HepG2 (cell line): ENCODE results near the gene PPP1R13B. TPM values are rescaled to one million over a fixed set of nuclear protein-coding genes. Genes with fewer than 3 reads are reported as not detected.

Source experiments
- KDM3A ChIP-seq: IDR thresholded peaks from 2 replicates; pipeline ENCODE4 v1.6.1; 2018; ENCODE audit warnings: low read depth, missing compliant biosample characterization
- MIER2 ChIP-seq: IDR thresholded peaks from 2 replicates; pipeline ENCODE4 v1.6.1; 2016; ENCODE audit warnings: missing biosample characterization, missing genetic modification reagents
- PCBP1 ChIP-seq: fragments of 200-400 bp; formaldehyde crosslinking; IDR thresholded peaks from 2 replicates; pipeline ENCODE4 v1.6.1; 2017; ENCODE audit warnings: mild to moderate bottlenecking, low read depth, low read length, borderline replicate concordance
- PHF5A ChIP-seq: IDR thresholded peaks from one replicate; pipeline ENCODE4 v1.6.1; 2018; ENCODE audit warnings: low read depth, missing genetic modification reagents; ENCODE audit not compliant: unreplicated experiment
- RAD21 ChIP-seq: fragments of 450-650 bp; formaldehyde crosslinking; IDR thresholded peaks from 2 replicates; pipeline ENCODE4 v1.5.0; 2020; ENCODE audit warnings: mild to moderate bottlenecking
- RBAK ChIP-seq: sonication (generic); formaldehyde crosslinking; IDR thresholded peaks from 2 replicates; pipeline ENCODE4 v1.5.1; 2020; ENCODE audit warnings: mild to moderate bottlenecking, missing genetic modification reagents
- SOX13 ChIP-seq, 3 experiments: fragments of 450-650 bp in 1 of 3; sonication (generic) in 1 of 3; formaldehyde crosslinking in 1 of 3; IDR thresholded peaks in 2 of 3; conservative IDR thresholded peaks in 1 of 3; 2 replicates each; pipeline versions ENCODE4 v1.5.0 to v1.6.1; 2016 to 2020; ENCODE audit warnings: antibody characterized with exemption in 1 of 3, mild to moderate bottlenecking in 1 of 3, missing compliant biosample characterization in 1 of 3, missing genetic modification reagents in 1 of 3, moderate library complexity in 1 of 3
- SRSF9 ChIP-seq: fragments of 200-400 bp; formaldehyde crosslinking; IDR thresholded peaks from 2 replicates; pipeline ENCODE4 v1.6.1; 2018; ENCODE audit warnings: borderline replicate concordance, mild to moderate bottlenecking, low read depth, low read length; ENCODE audit not compliant: insufficient read depth, poor library complexity, severe bottlenecking
- TSC22D2 ChIP-seq: sonication (generic); formaldehyde crosslinking; IDR thresholded peaks from 2 replicates; pipeline ENCODE4 v1.5.1; 2020; ENCODE audit warnings: missing genetic modification reagents, mild to moderate bottlenecking, borderline replicate concordance
- ZIK1 ChIP-seq: sonication (generic); formaldehyde crosslinking; IDR thresholded peaks from 2 replicates; pipeline ENCODE4 v1.5.0; 2020; ENCODE audit warnings: mild to moderate bottlenecking, low read depth, missing genetic modification reagents, borderline replicate concordance
- ZNF317 ChIP-seq: sonication (generic); formaldehyde crosslinking; IDR thresholded peaks from 2 replicates; pipeline ENCODE4 v1.5.0; 2020; ENCODE audit warnings: mild to moderate bottlenecking, missing genetic modification reagents
- ZSCAN29 ChIP-seq: sonication (generic); formaldehyde crosslinking; conservative IDR thresholded peaks from 2 replicates; pipeline ENCODE4 v1.4.0; 2020; ENCODE audit warnings: mild to moderate bottlenecking, missing genetic modification reagents
- polyA plus RNA-seq, 8 experiments: library from polyadenylated mRNA; depleted of rRNA in 3 of 8; stranded (reverse) in 7 of 8; unstranded in 1 of 8; fragments of >200 nt; fragmentation: Illumina TruSeq in 4 of 8; extraction: Trizol in 4 of 8; gene quantifications; 2 replicates each; pipeline versions ENCODE4 v1.2.1 to v1.2.3, GENCODE V29; 2011 to 2016; ENCODE audit warnings: low read depth in 4 of 8, missing spikeins in 1 of 8, mixed read lengths in 1 of 8; ENCODE audit not compliant: insufficient read depth in 1 of 8
- total RNA-seq, 5 experiments: library from RNA; depleted of rRNA; stranded (reverse); fragments of >200 nt; fragmentation: Illumina TruSeq; extraction: Trizol; gene quantifications; 2 replicates each; pipeline ENCODE4 v1.2.3, GENCODE V29; 2016; ENCODE audit warnings: low read depth in 1 of 5
- TF ChIP-seq, protein P1 (sequence below): sonication (generic); formaldehyde crosslinking; conservative IDR thresholded peaks from 2 replicates; pipeline ENCODE4 v1.8.0; 2022; ENCODE audit warnings: missing genetic modification reagents
- TF ChIP-seq, protein P2 (sequence below): sonication (generic); formaldehyde crosslinking; IDR thresholded peaks from 2 replicates; pipeline ENCODE4 v1.5.0; 2020; ENCODE audit warnings: missing genetic modification reagents, mild to moderate bottlenecking, borderline replicate concordance
- TF ChIP-seq, protein P3 (sequence below): sonication (generic); formaldehyde crosslinking; IDR thresholded peaks from 2 replicates; pipeline ENCODE4 v1.4.0; 2020; ENCODE audit warnings: mild to moderate bottlenecking, missing genetic modification reagents
- TF ChIP-seq, protein P4 (sequence below): sonication (generic); formaldehyde crosslinking; IDR thresholded peaks from 2 replicates; pipeline ENCODE4 v1.8.1; 2023; ENCODE audit warnings: mild to moderate bottlenecking, missing genetic modification reagents, borderline replicate concordance

The PPP1R13B gene
- total and polyA plus RNA-seq, 2 of the 13 experiments (the other 11 are each of a cell fraction or from before 2014, with no cell fraction given): 4.6 to 9.4 TPM

DNA sequence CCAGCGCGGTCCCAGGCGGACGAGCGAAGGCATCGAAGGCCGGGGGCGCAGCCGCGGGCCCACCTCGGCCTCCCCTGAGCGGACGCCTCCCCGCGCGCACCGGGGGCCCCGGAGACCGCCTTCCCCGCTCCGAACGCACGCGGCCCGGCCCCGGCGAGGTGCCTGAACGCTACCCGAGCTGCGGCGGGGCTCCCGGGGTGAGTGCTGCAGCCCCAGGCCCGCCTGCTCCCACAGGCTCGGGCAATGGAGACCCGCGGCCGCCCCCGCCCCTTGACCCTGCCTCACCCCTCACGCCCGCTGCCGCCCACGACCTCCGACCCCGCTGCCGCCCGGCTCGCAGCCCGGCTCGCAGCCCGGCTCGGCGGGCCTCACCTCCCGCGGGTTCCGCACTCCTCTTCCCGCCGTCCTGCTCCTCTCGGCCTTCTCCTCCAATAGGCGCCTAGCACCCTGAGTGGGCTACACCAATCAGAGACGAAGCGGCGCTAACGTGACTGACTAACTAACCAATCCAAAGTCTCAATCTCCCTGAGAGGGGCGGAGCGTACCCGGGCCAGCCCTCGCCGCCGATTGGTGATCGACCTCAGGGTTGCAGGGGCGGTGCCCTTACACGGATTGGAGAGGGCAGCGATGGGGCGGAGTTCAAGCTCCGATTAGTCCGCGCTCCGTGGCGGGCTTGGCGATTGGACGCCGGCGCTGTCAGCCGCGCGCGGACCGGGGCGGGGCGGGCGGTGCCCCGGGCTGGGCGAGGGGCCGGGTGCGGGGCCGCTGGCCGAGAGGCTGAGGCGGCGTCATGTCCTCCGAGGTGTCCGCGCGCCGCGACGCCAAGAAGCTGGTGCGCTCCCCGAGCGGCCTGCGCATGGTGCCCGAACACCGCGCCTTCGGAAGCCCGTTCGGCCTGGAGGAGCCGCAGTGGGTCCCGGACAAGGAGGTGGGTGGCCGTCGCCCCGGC is 132.0 kb downstream of the PPP1R13B start, which contains the start of the genes XRCC3 and ZFYVE21 (continued):
- TF ChIP-seq TSC22D2 (CRISPR knock-in tag): no peak
- TF ChIP-seq SRSF9: no peak
- peak; percentile 58; the same call in 1 of the 2 replicates for TF ChIP-seq RAD21
- TF ChIP-seq, protein P1, sequence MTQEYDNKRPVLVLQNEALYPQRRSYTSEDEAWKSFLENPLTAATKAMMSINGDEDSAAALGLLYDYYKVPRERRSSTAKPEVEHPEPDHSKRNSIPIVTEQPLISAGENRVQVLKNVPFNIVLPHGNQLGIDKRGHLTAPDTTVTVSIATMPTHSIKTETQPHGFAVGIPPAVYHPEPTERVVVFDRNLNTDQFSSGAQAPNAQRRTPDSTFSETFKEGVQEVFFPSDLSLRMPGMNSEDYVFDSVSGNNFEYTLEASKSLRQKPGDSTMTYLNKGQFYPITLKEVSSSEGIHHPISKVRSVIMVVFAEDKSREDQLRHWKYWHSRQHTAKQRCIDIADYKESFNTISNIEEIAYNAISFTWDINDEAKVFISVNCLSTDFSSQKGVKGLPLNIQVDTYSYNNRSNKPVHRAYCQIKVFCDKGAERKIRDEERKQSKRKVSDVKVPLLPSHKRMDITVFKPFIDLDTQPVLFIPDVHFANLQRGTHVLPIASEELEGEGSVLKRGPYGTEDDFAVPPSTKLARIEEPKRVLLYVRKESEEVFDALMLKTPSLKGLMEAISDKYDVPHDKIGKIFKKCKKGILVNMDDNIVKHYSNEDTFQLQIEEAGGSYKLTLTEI: no peak
- TF ChIP-seq, protein P2, sequence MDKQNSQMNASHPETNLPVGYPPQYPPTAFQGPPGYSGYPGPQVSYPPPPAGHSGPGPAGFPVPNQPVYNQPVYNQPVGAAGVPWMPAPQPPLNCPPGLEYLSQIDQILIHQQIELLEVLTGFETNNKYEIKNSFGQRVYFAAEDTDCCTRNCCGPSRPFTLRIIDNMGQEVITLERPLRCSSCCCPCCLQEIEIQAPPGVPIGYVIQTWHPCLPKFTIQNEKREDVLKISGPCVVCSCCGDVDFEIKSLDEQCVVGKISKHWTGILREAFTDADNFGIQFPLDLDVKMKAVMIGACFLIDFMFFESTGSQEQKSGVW (CRISPR knock-in tag): no peak
- TF ChIP-seq, protein P3, sequence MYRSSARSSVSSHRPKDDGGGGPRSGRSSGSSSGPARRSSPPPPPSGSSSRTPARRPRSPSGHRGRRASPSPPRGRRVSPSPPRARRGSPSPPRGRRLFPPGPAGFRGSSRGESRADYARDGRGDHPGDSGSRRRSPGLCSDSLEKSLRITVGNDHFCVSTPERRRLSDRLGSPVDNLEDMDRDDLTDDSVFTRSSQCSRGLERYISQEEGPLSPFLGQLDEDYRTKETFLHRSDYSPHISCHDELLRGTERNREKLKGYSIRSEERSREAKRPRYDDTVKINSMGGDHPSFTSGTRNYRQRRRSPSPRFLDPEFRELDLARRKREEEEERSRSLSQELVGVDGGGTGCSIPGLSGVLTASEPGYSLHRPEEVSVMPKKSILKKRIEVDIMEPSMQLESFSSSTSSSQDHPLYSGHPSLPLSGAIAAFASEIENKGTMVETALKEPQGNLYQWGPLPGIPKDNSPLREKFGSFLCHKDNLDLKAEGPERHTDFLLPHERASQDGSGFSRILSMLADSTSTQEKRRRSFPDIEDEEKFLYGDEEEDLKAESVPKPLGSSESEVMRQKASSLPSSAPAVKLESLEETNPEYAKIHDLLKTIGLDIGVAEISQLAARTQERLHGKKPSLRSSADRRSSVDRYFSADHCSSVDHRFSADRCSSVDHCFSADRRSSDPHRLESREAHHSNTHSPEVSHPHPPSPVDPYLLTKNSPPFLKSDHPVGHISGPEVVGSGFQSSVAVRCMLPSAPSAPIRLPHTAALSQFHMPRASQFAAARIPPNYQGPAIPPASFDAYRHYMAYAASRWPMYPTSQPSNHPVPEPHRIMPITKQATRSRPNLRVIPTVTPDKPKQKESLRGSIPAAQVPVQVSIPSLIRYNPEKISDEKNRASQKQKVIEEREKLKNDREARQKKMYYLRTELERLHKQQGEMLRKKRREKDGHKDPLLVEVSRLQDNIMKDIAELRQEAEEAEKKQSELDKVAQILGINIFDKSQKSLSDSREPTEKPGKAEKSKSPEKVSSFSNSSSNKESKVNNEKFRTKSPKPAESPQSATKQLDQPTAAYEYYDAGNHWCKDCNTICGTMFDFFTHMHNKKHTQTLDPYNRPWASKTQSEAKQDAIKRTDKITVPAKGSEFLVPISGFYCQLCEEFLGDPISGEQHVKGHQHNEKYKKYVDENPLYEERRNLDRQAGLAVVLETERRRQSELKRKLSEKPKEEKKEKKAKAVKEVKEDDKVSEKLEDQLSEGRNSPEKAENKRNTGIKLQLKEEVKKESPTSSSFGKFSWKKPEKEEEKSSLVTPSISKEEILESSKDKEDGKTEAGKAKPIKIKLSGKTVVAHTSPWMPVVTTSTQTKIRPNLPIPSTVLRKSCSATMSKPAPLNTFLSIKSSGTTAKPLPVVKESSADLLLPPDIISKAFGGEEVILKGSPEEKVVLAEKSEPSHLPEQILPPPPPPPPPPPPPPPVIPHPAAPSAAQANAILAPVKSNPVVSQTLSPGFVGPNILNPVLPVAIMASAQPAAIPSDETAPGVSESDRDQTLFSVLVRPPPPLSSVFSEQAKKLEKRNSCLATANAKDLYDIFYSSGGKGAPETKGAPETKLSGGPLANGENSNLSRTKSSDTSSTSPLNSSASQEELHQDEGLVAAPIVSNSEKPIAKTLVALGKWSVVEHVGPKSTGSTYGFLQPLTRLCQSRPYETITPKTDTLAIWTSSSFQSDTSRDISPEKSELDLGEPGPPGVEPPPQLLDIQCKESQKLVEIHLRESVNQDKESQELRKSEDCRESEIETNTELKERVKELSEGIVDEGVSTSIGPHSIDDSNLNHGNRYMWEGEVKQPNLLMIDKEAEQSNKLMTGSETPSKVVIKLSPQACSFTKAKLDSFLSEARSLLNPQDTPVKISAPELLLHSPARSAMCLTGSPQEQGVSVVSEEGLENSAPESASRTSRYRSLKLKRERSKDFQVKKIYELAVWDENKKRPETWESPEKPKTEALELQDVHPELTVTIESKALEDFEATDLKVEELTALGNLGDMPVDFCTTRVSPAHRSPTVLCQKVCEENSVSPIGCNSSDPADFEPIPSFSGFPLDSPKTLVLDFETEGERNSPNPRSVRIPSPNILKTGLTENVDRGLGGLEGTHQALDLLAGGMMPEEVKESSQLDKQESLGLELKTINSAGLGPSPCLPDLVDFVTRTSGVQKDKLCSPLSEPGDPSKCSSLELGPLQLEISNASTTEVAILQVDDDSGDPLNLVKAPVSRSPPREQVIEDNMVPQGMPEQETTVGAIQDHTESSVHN: no peak
- no peak for TF ChIP-seq ZSCAN29
- no peak for TF ChIP-seq ZNF317 (CRISPR knock-in tag)
- TF ChIP-seq MIER2 (CRISPR knock-in tag): no peak
- TF ChIP-seq SOX13 (IDR thresholded peaks at IDR 0.05): no peak
- no peak for TF ChIP-seq SOX13 (CRISPR knock-in tag; conservative IDR thresholded peaks at IDR 0.05 in 1 of 2, IDR thresholded peaks at IDR 0.05 in 1 of 2)
- peak; percentile 43 for TF ChIP-seq PHF5A (CRISPR knock-in tag)
- TF ChIP-seq KDM3A (CRISPR knock-in tag): no peak
- no peak for TF ChIP-seq RBAK
- TF ChIP-seq ZIK1: no peak
- TF ChIP-seq, protein P4, sequence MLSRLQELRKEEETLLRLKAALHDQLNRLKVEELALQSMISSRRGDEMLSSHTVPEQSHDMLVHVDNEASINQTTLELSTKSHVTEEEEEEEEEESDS (CRISPR knock-in tag): no peak
- 0 out of 2 replicates have a peak, but pooled peaks have one; percentile 80 for TF ChIP-seq PCBP1
